Midbrain (tissue), 1 donor: Measurements from ENCODE around the gene TAB3.

Experiments
- DNase-seq: peaks from one replicate; lab custom pipeline; 2025; lab: John Stamatoyannopoulos, UW

The TAB3 gene, protein sequence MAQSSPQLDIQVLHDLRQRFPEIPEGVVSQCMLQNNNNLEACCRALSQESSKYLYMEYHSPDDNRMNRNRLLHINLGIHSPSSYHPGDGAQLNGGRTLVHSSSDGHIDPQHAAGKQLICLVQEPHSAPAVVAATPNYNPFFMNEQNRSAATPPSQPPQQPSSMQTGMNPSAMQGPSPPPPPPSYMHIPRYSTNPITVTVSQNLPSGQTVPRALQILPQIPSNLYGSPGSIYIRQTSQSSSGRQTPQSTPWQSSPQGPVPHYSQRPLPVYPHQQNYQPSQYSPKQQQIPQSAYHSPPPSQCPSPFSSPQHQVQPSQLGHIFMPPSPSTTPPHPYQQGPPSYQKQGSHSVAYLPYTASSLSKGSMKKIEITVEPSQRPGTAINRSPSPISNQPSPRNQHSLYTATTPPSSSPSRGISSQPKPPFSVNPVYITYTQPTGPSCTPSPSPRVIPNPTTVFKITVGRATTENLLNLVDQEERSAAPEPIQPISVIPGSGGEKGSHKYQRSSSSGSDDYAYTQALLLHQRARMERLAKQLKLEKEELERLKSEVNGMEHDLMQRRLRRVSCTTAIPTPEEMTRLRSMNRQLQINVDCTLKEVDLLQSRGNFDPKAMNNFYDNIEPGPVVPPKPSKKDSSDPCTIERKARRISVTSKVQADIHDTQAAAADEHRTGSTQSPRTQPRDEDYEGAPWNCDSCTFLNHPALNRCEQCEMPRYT

GRCh38 chrX:30889147-30890140 lies at the start of gene TAB3:
Gene TAB3 (minus strand): TSS chrX:30889254. CDS start chrX:30859588, 29,666 bp downstream.
- peak; percentile 85 for DNase-seq

GRCh38 chrX:30938295-30938694 lies 49.2 kb upstream of the TAB3 start:
- no peak for DNase-seq

GRCh38 chrX:30935985-30936384 lies 46.9 kb upstream of the TAB3 start:
- no peak for DNase-seq

GRCh38 chrX:30931920-30932319 lies 42.9 kb upstream of the TAB3 start:
- no peak for DNase-seq

- no peak for DNase-seq
Measured at GRCh38 chrX:30930679-30931078, 41.6 kb upstream of the TAB3 start.

DNA sequence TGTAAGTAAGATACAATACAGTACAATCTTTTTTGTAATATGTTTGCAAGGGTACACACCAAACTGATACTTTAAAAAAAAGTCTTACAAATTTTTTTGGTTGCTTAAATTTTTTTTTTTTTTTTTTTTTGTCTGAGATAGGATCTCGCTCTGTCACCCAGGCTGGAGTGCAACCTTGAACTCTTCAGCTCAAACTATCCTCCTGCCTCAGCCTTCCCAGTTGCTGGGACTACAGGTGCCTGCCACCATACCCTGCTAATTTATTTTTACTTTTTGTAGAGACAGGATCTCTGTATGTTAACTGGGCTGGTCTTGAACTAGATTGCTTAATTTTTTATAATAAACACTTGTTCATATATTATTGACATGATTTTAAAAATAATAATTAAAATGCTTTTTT lies 41.1 kb upstream of the TAB3 start:
- DNase-seq, result no peak

DNA sequence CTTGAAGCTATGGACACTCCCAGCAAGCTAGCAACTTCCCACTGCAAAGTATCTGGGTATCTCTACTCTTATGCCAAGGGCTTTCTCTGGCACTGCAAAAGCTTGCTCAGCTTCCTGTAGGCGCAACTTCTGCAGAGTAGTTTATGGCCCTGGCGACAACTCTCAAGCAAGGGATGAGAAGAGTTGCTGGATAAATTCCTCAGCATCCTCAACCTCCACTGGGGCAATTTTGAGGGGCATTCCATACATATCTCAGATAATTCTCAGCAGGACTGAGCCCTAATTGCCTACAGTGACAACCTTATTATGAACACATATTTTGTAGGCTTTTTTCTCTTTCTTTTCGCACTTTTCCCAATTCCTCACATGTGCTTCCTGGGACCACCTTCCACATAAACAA lies 31.2 kb upstream of the TAB3 start:
- DNase-seq, result no peak

DNA sequence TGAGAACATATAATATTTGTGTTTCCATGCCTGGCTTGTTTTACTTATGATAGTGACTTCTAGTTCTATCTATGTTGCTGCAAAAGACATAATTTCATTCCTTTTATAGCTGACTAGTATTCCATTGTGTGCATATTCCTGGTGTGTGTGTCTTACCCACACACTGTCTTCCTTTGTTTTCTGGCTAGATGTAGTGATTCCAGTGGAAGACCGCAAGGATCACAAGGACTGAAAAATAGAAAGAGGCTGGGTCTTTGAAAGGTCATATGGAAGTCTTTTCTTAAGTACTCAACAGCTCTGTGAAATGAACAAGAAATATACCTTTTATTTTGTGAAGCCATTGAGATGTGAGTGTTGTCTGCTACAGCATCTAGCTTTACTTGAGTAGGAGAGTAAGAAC lies 29.4 kb upstream of the TAB3 start:
- DNase-seq, result no peak

DNA sequence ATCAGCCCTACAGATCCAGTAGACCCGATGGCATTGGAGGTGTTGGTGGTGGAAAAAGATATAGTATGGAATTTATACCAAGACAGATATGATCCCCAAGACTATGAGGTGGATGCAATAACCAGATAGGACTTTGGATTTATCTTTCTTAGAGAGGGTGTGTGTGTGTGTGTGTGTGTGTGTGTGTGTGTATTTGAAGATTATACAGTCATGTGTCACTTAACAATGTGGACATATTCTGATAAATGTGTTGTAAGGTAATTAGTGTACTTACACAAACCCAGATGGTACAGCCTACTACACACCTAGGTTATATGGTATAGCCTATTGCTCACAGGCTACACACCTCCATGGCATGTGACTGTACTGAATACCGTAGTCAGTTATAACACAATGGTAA lies 24.4 kb upstream of the TAB3 start:
- DNase-seq, result no peak

DNA sequence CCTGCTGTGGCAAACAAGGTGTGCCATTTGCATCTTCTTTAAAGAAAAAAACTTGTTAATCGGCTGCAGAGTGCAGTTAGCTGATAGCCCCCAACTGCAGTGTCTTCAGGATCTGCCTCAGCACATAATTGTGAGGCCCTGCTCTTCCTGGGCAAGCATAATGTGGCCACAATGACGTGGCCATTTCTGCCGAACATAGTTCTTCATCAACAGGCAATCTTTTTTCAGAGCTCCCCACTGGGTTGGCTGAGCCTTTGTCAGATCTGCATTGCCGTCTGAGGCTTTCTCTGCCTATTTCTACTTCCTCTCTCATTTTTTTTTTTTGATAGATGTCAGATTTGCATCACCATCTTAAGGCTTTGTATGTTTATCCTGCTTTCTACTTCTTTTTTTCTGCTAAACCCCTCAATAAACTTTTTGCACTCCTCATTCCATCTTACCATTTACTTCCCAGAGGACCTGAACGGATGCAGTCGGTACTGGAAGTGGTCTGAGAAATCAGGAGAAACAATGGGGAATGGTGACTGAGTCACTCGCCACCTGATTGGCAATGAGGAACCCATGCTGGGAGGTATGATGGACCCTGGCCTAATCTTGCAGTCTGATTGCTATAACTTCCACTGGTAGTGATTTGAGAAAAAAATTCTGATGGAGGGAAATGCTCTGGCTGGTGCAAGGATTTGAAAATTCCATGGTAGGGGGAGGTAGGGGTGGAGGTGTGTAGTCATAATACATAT lies 21.2 kb upstream of the TAB3 start:
- no peak for DNase-seq

DNA sequence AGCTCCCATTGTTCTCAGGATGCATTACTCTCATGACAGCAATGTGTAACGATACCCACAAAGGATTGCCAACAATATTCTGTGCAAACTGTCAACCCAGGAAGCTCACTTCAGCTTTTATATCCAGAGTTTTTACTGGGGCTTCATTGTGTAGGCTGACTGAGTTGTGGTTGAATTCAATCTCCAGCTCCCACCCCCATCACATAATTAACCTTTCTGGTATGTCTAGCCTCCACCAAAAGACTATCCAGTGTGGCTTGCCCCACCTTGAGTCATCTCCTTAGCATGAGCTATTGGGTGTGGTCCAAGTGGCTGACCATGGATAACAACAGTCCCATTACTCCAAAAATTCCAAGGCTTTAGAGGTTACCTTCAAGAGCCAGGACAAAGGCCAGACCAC lies 17.7 kb upstream of the TAB3 start:
- no peak for DNase-seq

DNA sequence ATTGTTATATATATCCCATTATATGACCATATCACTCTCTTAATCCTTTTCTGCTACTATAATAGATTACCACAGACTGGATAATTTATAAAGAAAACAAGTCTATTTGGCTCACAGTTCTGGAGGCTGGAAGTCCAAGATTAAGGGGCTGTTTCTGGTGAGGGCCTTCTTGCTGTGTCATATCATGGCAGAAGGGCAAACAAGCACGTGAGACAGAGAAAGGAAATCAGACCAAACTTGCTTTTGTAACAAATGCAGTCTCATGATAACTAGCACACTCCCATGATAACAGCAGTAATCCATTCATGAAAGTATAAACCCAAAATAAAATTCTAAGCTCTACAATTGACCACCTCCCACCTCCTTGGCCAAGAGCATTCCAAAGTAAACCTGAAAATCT lies 16.3 kb upstream of the TAB3 start:
- DNase-seq, result no peak

DNA sequence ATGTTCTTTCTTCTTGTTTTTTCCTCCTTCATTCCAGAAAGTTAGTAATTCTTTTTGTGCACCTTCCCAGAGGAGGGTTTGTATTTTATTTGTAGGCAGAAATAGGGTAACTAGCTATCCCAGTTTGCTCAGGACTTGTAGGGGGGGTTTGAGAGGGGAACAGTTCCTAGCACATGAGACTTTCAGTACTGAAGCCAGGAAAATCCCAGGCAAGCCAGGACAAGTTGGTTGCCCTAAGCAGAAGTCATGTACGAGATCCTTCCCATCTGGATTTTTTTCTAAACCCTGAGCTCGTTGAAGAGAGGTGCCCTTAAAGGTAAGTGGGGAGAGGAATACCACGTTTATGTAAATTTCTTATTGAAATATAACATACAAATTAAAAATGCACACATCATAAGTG lies 15.6 kb upstream of the TAB3 start:
- DNase-seq, result no peak

DNA sequence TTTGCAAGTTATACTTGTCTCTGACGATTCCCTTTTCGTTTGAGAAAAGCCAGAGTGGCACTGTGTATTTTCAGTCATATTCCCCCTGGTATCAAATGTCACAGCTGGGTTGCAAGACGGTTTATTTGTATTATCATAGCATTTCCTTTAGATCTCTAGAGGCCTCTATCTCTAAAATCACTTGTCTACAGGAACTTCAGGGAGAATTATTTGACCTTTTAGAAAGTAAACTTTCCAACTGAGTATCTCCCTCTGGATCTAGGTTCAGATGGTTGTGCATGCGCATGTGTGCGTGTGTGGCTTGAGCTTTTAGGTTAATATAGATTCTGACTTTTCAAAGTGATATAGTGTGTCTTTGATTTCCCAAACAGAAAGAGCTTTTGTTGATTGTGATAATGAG lies 15.1 kb upstream of the TAB3 start:
- no peak for DNase-seq

GRCh38 chrX:30900227-30900626 lies 11.2 kb upstream of the TAB3 start:
- DNase-seq, result no peak

DNA sequence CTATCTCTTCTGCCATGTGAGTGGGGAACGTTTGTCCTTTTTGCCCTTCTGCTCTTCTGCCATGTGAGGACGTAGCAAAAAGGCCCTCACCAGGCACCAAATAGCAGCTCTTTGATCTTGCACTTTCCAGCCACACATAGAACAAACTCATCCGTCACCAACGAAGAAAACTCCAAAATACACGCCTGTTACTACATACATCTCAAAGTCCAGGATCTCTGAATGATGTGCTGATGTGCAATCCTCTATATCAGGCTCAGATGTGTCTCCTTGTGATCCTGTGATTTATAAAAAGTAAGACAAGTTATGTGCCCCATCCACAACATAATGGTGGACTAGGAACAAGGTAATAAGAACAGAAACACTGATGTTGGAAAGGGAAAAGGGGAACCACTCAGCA lies 9.8 kb upstream of the TAB3 start:
- DNase-seq, result no peak

DNA sequence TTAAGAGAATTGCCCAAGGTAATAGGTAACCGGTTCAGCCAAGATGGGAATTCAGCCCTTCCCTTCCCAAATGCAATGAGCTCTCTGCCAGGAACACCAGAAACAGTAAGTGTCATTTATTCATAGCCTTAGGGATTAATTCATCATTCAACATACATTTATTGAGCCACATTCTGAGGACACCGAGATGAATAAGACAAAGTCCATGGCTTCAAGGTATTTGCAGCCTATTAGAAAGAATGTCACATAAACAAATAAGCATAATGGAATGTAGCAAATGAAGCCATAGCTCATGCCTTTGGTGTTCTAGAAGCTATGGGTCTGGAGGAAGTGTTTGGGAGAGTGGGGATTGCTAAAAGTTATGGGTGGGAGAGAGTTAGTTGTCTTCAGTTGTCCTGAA lies 6.3 kb upstream of the TAB3 start:
- no peak for DNase-seq

DNA sequence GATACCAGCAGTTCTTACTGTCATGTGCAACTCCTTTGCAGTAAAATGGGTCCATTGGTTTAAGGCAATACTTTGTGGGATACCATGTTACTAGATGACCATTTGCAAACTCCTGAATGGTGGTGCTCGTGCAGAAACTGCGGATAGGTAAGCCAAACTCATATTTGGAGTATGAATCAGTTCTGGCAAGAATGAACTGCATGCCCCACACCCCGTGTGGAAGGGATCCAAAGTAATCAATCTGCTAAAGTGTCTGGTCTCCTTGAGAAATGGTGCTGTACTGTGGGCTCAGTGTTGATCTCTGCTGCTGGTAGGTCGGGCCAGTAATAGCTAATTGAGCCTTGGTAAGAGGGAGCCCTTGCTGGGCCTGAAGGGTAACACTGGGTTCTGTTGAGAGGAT lies 4.2 kb upstream of the TAB3 start:
- no peak for DNase-seq

GRCh38 chrX:30892591-30892990 lies 3.5 kb upstream of the TAB3 start:
- no peak for DNase-seq

GRCh38 chrX:30888526-30889146 lies 418 bp downstream of the TAB3 start:
- no peak for DNase-seq

DNA sequence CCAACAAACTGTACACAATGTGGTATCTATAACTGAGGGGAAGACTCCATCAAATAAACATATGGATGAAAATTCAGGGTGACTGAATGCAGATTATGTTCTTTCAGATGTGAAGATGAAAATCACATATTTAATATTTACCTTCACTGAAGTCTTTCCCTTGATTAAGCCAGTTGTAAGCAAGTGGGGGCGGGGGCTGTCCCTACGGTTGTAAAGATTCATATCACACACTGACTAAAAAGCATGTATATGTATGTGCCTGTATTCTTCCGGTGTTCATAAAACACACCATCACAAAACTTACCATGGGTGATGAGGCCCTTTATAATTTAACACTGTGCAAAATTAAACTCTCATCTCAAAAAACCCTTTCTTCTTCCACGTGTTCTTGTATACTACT lies 1.3 kb downstream of the TAB3 start:
- DNase-seq, result no peak
